Measurements from ENCODE around the gene PARP8. TPM values are rescaled to one million over a fixed set of nuclear protein-coding genes. Genes with fewer than 3 reads are reported as not detected.

Gene PARP8
- total and polyA plus RNA-seq, 2 of the 4 experiments (the other 2 are of a cell fraction) = 6.9 to 8.2 TPM

- Histone ChIP-seq H3K9me1 (ENCODE audit: insufficient read depth, low read length) (no peaks in the 10 kb centered on the region), H2AK5ac (ENCODE audit: low read depth, low read length) (no peak overlapping the region), H3K14ac (replicated peaks; ENCODE audit: low read depth, low read length) (no peak overlapping the region), H2BK15ac (ENCODE audit: low read depth, low read length) (no peak overlapping the region), H3K27ac (ENCODE audit: insufficient read depth, low read length) (no peak overlapping the region), H4K5ac (ENCODE audit: low read depth, low read length) (no peak overlapping the region), H3K79me1 (ENCODE audit: low read depth in 1 of 2, low read length in 2 of 2) (no peaks in the 10 kb centered on the region), H2BK20ac (ENCODE audit: low read depth, low read length) (no peak overlapping the region), H4K20me1 (ENCODE audit: insufficient read depth, low read length) (no peaks in the 10 kb centered on the region), H3K18ac (ENCODE audit: low read depth, low read length) (no peak overlapping the region), H3K4ac (ENCODE audit: low read depth, low read length) (no peak overlapping the region), H2BK5ac (ENCODE audit: low read depth, low read length, poor library complexity, severe bottlenecking) (no peak overlapping the region), H4K91ac (ENCODE audit: insufficient read depth, low read depth, low read length) (no peak overlapping the region), H3K23ac (ENCODE audit: low read depth, low read length) (no peak overlapping the region), H3K56ac (ENCODE audit: extremely low read depth, insufficient read depth, low read length) (no peak overlapping the region), H2BK120ac (ENCODE audit: low read depth, low read length) (no peak overlapping the region), H3K27me3 (ENCODE audit: control insufficient read depth, insufficient read depth, low read length) (no peaks in the 10 kb centered on the region), H3K4me1 (ENCODE audit: control insufficient read depth, insufficient read depth, low read length) (0 out of 2 replicates have a peak, but pooled peaks cover 1% of the 10 kb centered on the region), H2AK9ac (replicated peaks; ENCODE audit: low read depth, low read length, poor library complexity) (no peak overlapping the region), H3K9me3 (ENCODE audit: control insufficient read depth, insufficient read depth, low read length) (no peaks in the 10 kb centered on the region), H3K4me2 (ENCODE audit: low read depth, low read length) (no peak overlapping the region), H3K4me3 (ENCODE audit: insufficient read depth, low read depth, low read length) (no peak overlapping the region), H3K9ac (ENCODE audit: low read depth, low read length) (no peak overlapping the region), H2AFZ (replicated peaks; ENCODE audit: low read length, poor library complexity) (no peak overlapping the region), H4K8ac (ENCODE audit: low read depth in 2 of 2, low read length in 2 of 2) (no peak overlapping the region), H3K36me3 (ENCODE audit: control insufficient read depth, insufficient read depth, low read length) (0 out of 2 replicates have a peak, but pooled peaks cover 1% of the 10 kb centered on the region)
- TF ChIP-seq, protein P1, sequence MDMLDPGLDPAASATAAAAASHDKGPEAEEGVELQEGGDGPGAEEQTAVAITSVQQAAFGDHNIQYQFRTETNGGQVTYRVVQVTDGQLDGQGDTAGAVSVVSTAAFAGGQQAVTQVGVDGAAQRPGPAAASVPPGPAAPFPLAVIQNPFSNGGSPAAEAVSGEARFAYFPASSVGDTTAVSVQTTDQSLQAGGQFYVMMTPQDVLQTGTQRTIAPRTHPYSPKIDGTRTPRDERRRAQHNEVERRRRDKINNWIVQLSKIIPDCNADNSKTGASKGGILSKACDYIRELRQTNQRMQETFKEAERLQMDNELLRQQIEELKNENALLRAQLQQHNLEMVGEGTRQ (IDR thresholded peaks at IDR 0.05; ENCODE audit: low read depth, low read length) = no peak
- TF ChIP-seq POLR2A (IDR thresholded peaks at IDR 0.05; ENCODE audit: low read depth, low read length) = no peak
- TF ChIP-seq RAD21 (IDR thresholded peaks at IDR 0.05; ENCODE audit: low read length) = no peak
- TF ChIP-seq RCOR1 (IDR thresholded peaks at IDR 0.05; ENCODE audit: insufficient replicate concordance, low read length) = no peak
- no peak for TF ChIP-seq RFX5 (IDR thresholded peaks at IDR 0.05; ENCODE audit: low read depth, low read length)
- TF ChIP-seq SMC3 (IDR thresholded peaks at IDR 0.05; ENCODE audit: low read depth, low read length) = no peak
- no peak for TF ChIP-seq FOS (IDR thresholded peaks at IDR 0.05; ENCODE audit: low read depth, low read length)
- no peak for TF ChIP-seq ELK1 (IDR thresholded peaks at IDR 0.05; ENCODE audit: borderline replicate concordance, low read depth, low read length)
- TF ChIP-seq CEBPB (IDR thresholded peaks at IDR 0.05; ENCODE audit: low read depth, low read length) = no peak
- TF ChIP-seq BHLHE40 (IDR thresholded peaks at IDR 0.05; ENCODE audit: low read depth, low read length) = no peak
- TF ChIP-seq CHD1 (IDR thresholded peaks at IDR 0.05; ENCODE audit: low read depth, low read length) = no peak
- TF ChIP-seq, protein P2, sequence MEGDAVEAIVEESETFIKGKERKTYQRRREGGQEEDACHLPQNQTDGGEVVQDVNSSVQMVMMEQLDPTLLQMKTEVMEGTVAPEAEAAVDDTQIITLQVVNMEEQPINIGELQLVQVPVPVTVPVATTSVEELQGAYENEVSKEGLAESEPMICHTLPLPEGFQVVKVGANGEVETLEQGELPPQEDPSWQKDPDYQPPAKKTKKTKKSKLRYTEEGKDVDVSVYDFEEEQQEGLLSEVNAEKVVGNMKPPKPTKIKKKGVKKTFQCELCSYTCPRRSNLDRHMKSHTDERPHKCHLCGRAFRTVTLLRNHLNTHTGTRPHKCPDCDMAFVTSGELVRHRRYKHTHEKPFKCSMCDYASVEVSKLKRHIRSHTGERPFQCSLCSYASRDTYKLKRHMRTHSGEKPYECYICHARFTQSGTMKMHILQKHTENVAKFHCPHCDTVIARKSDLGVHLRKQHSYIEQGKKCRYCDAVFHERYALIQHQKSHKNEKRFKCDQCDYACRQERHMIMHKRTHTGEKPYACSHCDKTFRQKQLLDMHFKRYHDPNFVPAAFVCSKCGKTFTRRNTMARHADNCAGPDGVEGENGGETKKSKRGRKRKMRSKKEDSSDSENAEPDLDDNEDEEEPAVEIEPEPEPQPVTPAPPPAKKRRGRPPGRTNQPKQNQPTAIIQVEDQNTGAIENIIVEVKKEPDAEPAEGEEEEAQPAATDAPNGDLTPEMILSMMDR (conservative IDR thresholded peaks at IDR 0.05; ENCODE audit: low read depth, low read length) = no peak
- no peak for TF ChIP-seq MAZ (IDR thresholded peaks at IDR 0.05; ENCODE audit: borderline replicate concordance, low read depth, low read length)
- TF ChIP-seq MAFK (IDR thresholded peaks at IDR 0.05; ENCODE audit: low read depth, low read length) = no peak
- no peak for TF ChIP-seq NFE2L2 (IDR thresholded peaks at IDR 0.05; ENCODE audit: low read depth, low read length)
- DNase-seq (no peak), ATAC-seq (ENCODE audit: low read depth) (no peak)
- POLR2A ChIA-PET (ENCODE audit: unreplicated experiment) = no interaction called here
- in situ Hi-C loops (cut with MboI; ENCODE audit: low sequenced_read_pairs) = no loop called here
- intact Hi-C loops (cut with micrococcal nuclease) = no loop called here
- no TSS peak for BruUV-seq (replicated peaks)
- CTCF ChIA-PET = no interaction called here
- dilution Hi-C loops (cut with HindIII; ENCODE audit: low sequenced_read_pairs, unreplicated experiment) = no loop called here
Measured at GRCh38 chr5:50763351-50763750, 96.9 kb downstream of the PARP8 start.

Data from IMR-90 (cell line).